GM18951 (cell line): Measurements from ENCODE around the gene CDKAL1.
"Not testable (repeated sequence)": the region's sequence is repeated elsewhere in the genome, so short reads cannot be mapped to it uniquely, and the experiment has no call there.

ENCODE experiments used
- POLR2A ChIP-seq: IDR thresholded peaks from 4 replicates; pipeline ENCODE4 v1.6.1; 2011; ENCODE audit warnings: mild to moderate bottlenecking; ENCODE audit not compliant: insufficient read length, insufficient read depth; ENCODE audit errors: extremely low read depth
- in situ Hi-C: fragments of 300-500 bp; cut with MboI; formaldehyde crosslinking; loops from one replicate; pipeline ENCODE4 v1.12.0; 2022; ENCODE audit warnings: low sequenced_read_pairs, mixed read lengths, inconsistent platforms; ENCODE audit not compliant: unreplicated experiment

CDKAL1 gene

DNA sequence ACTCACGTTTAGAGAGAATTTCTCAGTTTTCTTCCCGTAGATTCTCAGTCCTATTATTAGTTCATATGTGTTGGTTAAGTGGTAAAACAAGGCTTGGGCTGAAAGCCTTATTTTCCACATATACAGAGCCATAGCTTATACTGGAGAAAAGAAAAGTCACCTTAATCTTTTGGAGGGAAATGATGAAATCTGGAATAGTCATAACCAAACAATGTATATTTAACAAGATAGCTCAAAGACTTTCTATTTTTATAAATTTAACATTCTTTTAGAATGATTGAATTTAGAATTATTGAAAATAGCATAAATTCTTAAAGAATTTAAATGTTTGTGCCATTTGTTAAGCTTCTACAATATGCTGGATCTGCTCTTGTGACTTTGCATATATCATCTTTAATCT lies 85.8 kb downstream of the CDKAL1 start:
- no peak for TF ChIP-seq POLR2A
- in situ Hi-C loops, result no loop called here

- no peak for TF ChIP-seq POLR2A
- in situ Hi-C loops, result no loop called here
These were observed 89.5 kb downstream of the CDKAL1 start for GRCh38 chr6:20623761-20624160.

- no peak for TF ChIP-seq POLR2A
- in situ Hi-C loops, result no loop called here
These were observed 91.9 kb downstream of the CDKAL1 start for GRCh38 chr6:20626165-20626564.

DNA sequence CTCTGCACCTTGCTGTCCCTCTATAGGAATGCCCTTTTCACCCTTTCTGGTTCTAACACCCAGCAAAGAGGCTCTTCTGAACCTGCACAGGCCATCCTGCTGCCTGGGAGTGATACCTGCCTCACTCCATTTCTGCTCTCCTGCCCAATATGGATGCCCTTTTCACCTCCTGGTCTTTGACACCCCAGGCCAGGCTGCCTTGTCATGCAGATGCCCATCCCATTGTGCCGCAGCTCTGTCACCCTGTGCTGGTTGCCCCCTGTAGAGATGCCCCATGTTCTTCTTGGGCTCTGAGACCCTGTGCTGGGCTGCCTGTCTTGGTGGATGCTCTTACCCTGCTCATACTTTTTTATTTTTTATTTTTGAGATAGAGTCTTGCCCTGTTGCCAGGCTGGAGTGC lies 95.3 kb downstream of the CDKAL1 start:
- TF ChIP-seq POLR2A, result no peak
- in situ Hi-C loops, result no loop called here

DNA sequence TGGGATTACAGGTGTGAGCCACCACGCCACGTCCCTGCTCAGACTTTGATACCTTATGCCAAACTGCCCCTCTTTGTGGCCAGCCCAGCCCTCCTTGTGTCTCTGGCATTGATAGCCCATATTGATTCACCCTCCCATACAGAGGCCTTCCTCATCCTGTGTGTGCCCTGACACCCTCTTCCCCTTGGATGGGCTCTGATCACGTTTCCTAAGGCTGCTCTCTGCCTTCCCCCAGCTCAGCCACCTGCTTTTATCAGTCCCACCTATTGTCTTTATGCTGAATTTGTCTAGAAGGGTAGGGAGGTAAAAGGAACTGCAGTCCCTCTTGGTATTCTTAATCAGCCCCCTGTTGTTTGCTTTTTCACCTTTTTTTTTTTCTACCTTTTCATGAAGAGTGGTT lies 95.9 kb downstream of the CDKAL1 start:
- TF ChIP-seq POLR2A, result no peak
- in situ Hi-C loops, result no loop called here

DNA sequence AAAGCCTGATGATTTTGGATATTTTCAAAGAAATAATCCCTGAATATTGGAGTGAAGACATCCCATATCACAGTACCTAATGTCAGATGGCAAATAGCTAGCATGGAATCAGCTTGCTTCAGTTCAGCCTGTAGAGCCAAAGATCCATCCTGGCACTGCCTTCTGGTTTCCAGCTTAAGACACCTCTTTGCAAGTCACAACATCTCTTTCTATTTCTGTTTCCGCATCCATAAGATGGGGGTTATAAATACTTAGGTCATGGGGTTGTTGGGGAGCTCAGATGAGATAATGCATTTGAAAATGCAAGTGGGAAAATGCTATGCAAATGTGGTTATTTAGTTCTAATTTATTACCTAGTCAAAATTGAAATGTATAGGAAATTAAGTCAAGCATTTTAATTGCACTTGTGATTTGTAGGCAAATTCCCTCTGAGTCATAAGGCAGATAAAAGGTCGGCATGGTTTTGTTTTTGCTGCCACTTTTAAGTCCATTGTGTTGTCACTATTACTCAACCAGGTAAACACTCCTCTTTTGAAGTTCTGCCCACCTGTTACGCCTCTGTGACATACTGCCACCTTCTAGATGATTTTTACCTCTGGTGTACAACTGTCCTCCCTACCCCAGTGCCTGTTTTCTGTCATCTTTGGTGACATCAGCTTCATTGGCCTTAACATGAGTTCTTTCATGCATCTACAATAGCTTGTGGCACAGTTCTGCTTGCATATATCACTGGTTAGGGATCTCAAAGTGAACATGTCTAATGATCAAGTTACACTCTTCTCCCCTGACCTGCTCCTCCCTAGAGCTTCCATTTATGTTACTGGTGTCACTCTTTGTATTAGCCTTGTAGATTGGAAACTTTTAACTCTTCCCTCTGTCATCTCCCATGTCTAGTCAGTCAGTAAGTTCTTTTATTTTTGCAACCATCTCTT lies 96.6 kb downstream of the CDKAL1 start:
- no peak for TF ChIP-seq POLR2A
- in situ Hi-C loops, result no loop called here

DNA sequence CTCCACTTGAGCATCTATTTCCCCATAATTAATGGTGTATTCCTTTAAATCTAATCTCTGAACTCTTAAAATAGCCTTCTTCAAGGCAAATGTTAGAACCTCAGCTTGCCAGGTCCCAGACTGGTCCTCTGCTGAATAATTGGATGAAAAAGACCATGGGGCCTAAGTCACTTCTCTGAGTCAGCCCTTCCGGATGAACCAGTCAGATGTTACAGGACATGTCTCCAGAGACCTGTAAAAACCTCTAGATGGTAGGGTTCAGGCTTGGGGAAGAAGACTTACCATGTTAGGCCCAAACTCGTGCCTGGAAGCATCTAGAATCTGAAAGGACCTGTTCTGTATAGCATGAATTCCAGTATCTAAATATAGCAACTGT lies 97.3 kb downstream of the CDKAL1 start:
- TF ChIP-seq POLR2A, result no peak
- in situ Hi-C loops, result no loop called here

DNA sequence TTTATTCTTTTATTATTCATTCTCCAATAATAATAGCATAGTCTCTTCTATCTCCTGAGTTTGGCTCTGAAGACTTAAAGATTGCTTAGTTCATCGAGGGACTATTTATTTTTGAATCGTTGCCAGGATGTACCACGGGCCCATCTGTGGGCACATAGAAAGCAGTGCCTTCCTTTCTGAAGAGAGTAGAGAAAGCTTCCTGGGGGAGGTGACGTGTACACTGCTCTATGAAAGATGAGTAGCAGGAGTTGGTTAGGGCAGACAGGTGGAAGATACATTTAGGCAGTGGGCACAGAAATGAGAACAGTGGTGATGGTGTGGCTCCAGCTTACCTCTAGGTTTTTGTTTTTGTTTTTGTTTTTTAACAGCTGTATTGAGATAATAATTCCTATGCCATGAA lies 98.4 kb downstream of the CDKAL1 start:
- TF ChIP-seq POLR2A, result no peak
- in situ Hi-C loops, result no loop called here

DNA sequence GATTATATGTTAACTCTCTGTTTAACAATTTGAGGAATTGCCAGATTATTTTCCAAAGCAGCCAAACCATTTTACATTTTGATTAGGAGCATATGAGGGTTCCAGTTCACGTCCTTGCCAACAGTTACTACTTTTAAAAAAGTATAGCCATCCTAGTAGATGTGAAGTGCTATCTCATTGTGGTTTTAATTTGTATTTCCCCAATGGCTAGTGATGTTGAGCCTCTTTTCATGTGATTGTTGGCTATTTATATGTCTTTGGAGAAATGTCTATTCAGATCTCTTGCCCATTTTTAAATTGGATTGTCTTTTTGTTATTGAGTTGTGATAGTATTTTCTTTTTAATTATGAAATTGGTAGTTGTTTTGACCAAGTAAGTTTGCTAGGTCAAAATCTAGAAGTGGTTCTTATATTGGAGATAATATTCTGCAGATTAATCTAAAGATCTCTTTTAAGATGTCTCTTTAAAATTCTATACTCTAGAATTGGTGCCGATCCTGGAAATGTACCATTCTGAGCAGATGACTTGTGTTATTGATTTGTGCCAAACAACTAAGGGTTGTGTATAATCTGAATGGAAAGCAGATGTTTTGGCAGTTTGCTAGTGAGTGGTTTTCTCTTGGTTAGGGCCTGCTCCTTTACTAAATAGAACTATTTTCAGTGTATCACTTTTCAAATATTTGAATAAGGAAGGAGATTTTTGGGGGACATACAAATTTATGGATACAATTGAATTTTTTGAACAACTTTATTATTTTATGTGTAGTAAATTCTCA lies 99.5 kb downstream of the CDKAL1 start:
- TF ChIP-seq POLR2A, result no peak

GRCh38 chr6:20639161-20639560 lies 104.9 kb downstream of the CDKAL1 start:
- in situ Hi-C loops, result no loop called here
- TF ChIP-seq POLR2A, result no peak

More for the DNA sequence above, 99.5 kb downstream of the CDKAL1 start:
- in situ Hi-C loops, result no loop called here

DNA sequence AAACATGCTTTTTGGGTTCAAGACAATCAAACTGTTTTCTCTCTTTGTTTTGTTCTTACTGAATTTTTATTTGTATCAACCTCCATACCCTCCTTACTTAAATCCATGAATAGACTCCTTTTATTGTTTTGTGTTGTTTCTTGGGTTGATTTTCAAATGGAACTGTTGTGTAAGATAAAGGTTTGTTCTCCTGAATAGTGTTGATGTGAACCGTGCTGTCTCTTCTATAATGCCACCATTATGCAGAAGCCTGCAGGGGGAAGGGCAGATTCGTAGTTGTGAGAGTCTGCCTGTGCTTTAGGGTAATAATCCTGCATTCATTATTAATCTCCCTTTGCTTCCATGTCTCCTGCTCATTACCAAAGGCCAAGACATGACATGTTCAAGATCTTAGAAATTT lies 105.9 kb downstream of the CDKAL1 start:
- in situ Hi-C loops, result no loop called here
- TF ChIP-seq POLR2A, result no peak

GRCh38 chr6:20642441-20642840 lies 108.2 kb downstream of the CDKAL1 start:
- in situ Hi-C loops, result no loop called here

DNA sequence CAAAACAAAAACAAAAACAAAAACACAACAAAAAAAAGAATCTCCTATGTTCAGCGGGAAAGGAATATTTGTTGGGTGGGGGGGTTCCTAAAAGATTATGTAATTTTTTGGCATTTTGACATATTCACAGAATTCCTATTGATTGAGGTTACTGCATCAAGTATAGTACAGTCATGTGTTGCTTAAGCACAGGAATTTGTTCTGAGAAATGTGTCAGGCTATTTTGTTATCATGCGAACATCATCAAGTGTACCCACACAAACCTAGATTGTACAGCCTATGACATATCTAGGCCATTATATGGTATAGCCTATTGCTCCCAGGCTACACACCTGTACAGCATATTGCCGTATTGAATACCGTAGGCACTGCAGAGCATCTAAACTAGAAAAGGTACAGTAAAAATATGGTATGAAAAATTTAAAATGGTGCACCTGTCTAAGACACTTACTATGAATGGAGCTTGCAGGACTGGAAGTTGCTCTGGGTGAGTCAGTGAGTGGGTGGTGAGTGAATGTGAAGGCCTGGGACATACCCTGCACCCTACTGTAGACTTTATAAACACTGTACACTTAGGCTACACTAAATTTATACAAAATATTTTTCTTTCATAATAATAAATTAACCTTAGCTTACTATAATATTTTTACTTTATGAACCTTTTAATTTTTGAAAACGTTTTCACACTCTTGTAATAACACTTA lies 110.6 kb downstream of the CDKAL1 start:
- TF ChIP-seq POLR2A, result no peak
- in situ Hi-C loops, result no loop called here

More at GRCh38 chr6:20642441-20642840, 108.2 kb downstream of the CDKAL1 start:
- TF ChIP-seq POLR2A, result no peak

- in situ Hi-C loops, result not testable (repeated sequence)
These were observed 111.3 kb downstream of the CDKAL1 start for GRCh38 chr6:20645572-20645971.

- TF ChIP-seq POLR2A, result no peak
- in situ Hi-C loops, result no loop called here
These were observed 113.3 kb downstream of the CDKAL1 start for GRCh38 chr6:20647585-20647984.

- in situ Hi-C loops, result not testable (repeated sequence)
These were observed 115.6 kb downstream of the CDKAL1 start for GRCh38 chr6:20649696-20650470.
